ENCODE data around the gene PREX1. TPM values are rescaled to one million over a fixed set of nuclear protein-coding genes. Genes with fewer than 3 reads are reported as not detected.
"Not testable (repeated sequence)": the region's sequence is repeated elsewhere in the genome, so short reads cannot be mapped to it uniquely, and the experiment has no call there.

The PREX1 gene
- total RNA-seq, 1 donor from 2014 or later = 80.3 TPM

DNA sequence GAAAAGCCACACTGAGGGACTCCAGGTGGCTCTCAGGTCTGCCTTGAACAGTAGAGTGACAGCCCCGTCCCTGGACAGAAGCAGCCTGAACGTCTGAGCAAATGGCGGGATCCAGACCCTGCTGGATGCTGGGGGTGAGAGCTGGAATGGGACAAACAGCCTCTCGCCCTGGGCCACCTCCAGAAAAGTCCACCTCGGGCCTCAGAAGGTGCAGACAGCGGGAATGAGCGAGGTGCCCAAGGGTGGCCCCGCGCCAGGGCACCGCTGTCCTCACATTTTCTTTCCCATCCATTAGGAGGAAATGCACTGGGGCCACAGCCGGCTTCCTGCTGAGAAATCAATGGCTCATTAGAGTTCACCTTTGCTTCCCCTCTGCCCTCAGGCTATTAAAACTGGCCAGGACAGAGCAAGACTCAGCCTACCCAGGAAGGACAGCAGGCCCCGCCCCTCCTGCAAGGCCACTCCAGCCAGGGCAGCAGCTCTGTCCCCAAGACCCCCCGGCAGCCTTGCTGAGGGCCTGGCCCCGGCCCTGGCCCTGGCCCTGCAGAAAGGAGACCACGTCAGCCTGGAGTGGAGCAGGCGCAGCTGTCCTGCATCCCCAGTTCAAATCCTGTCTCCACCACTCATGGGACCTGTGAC is 229.4 kb downstream of the PREX1 start:
- H3K4me1 Mint-ChIP-seq (ENCODE audit: low read depth); H3K9me3 Mint-ChIP-seq; H3K27ac Mint-ChIP-seq; H3K36me3 Mint-ChIP-seq (ENCODE audit: low read depth); intact Hi-C loops (cut with micrococcal nuclease); DNase-seq (ENCODE audit: low spot score); H3K27me3 Mint-ChIP-seq (ENCODE audit: low read depth); H3K4me3 Mint-ChIP-seq (ENCODE audit: low read depth): not testable (repeated sequence)

DNA sequence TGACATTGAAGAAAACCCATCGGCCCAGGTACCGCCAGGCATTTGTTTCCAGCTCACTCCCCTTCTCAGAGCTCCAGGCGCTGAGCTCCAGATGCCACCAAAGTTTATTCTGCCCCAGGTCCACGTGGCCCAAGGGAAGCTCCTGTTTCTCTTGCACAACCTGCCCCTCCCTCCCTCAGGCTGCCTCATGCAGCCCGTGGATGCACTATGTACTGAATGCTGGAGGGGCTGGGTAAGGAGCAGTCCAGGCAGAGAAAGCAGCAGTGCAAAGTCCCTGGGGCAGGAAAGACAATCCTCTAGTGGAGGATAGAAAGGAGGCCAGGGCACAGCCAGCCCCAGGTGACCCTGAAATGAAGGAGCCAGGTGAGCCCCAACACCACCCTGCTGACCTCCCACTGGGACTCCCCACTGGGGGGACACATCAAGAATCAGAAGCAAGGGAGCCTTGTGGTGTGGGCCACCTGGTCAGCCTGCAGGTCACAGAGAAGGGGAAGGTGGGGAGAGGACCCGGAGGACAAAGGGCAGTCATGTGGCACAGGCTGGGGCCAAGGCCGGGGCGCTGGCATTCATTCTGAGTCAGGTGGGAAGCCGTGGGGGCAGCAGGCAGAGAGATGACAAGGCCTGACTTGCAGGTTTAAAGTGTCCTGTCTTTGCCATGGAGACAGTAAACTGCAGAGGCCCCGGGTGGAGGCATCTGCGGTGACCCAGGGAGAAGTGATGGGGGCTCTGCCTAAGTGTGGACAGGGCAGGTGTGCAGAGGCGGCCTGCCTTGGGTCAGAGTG is 230.1 kb downstream of the PREX1 start:
- Mint-ChIP-seq H3K27me3 (ENCODE audit: low read depth) (peaks cover 2% of the 10 kb centered on the region), H3K4me3 (ENCODE audit: low read depth) (no peak overlapping the region), H3K36me3 (ENCODE audit: low read depth) (no peaks in the 10 kb centered on the region), H3K9me3 (no peaks in the 10 kb centered on the region), H3K4me1 (ENCODE audit: low read depth) (no peaks in the 10 kb centered on the region), H3K27ac (no peak overlapping the region)
- intact Hi-C loops (cut with micrococcal nuclease) = no loop called here
- no peak for DNase-seq (ENCODE audit: low spot score)

DNA sequence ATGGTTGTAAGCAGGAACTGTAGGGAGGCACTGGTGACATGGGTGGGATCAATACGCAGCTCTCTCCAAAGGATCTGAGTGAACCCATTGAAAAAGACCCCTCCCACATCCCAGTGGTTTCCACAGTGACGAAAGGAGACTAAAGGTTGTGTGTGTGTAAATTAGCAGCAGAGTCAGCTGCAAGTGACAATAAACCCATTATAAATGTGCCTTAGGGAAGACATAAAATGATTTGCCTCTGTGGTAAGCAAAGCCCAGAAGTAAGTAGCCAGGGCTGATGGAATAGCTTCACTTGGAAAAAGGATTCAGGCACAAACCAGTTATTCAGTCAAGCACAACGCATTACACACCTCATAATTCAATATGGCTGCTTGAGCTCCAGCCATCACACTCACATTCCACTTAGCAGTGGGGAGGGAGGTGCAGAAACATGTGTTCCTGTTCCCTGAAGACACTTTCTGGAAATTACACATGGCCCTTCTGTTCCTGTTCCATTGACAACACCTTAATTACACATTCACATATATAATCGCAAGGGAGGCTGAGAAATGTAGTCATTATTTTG is 231.4 kb downstream of the PREX1 start:
- Mint-ChIP-seq H3K27me3 (ENCODE audit: low read depth) (peaks cover under 1% of the 10 kb centered on the region), H3K27ac (no peak overlapping the region), H3K4me3 (ENCODE audit: low read depth) (no peak overlapping the region), H3K4me1 (ENCODE audit: low read depth) (no peaks in the 10 kb centered on the region), H3K36me3 (ENCODE audit: low read depth) (no peaks in the 10 kb centered on the region), H3K9me3 (no peaks in the 10 kb centered on the region)
- DNase-seq (ENCODE audit: low spot score) = no peak
- intact Hi-C loops (cut with micrococcal nuclease) = no loop called here

DNA sequence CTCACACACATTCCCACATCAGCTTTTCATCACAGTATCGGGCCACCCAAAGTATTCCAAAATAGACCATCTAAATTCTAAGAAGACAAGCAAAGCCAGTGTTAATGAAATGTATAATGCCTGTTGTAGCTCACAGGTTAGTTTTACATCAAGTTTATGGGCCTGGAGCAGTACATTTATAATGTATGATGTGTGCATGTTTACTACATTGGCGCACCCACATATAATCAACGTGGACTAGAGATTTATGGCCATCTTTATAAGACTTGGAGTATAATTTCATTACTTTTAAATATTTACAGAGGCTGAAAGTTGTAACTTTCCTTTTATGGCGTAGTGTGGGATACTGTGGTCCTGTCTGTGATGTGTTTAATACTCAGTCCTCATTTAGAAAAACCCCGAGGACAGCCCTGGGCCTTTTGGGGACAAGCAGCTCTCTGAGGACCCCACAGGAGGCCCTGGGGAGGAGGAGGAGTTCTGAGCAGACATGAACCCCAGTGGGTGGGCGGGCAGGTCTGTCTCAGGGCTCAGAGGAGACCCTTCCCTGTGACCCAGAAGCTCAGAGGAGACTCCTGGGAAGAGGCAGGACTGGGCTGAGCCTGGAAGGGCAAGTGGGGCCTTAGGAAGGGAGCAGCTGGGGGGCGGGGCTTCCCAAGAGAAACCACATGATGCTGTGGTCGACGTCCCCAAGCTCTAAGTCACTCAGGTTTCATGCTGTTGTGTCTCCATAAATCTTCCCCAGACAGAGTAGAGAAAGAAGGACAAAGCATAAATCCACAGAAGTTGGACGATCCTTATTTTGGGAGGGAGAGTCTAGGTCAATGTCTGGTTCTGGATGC is 232.1 kb downstream of the PREX1 start:
- Mint-ChIP-seq H3K4me3 (ENCODE audit: low read depth) (no peak overlapping the region), H3K4me1 (ENCODE audit: low read depth) (no peaks in the 10 kb centered on the region), H3K36me3 (ENCODE audit: low read depth) (no peaks in the 10 kb centered on the region), H3K9me3 (no peaks in the 10 kb centered on the region), H3K27me3 (ENCODE audit: low read depth) (no peaks in the 10 kb centered on the region), H3K27ac (no peak overlapping the region)
- intact Hi-C loops (cut with micrococcal nuclease) = no loop called here
- no peak for DNase-seq (ENCODE audit: low spot score)

DNA sequence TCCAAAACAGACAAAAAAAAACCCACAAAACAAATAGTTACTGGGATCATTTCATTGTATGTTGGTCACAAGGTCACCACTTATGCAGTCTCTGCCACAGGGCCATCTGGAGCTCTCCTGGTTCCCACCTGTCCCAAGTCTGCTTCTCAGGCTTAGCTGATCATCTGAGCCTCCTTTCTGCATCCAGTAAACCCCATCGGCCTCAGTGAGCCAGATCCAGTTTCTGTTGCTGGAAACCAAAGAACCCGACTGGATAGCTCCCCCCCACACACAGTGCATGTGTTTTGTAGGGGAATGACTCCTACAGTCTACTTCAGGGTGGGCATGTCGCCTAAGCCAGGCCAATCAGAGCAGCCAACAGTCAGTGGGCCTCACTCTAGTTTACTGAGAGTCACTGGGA is 233.3 kb downstream of the PREX1 start:
- no peak for DNase-seq (ENCODE audit: low spot score)
- Mint-ChIP-seq H3K36me3 (ENCODE audit: low read depth) (no peaks in the 10 kb centered on the region), H3K9me3 (no peaks in the 10 kb centered on the region), H3K4me3 (ENCODE audit: low read depth) (no peak overlapping the region), H3K27ac (no peak overlapping the region), H3K4me1 (ENCODE audit: low read depth) (no peaks in the 10 kb centered on the region), H3K27me3 (ENCODE audit: low read depth) (no peaks in the 10 kb centered on the region)
- intact Hi-C loops (cut with micrococcal nuclease) = no loop called here

DNA sequence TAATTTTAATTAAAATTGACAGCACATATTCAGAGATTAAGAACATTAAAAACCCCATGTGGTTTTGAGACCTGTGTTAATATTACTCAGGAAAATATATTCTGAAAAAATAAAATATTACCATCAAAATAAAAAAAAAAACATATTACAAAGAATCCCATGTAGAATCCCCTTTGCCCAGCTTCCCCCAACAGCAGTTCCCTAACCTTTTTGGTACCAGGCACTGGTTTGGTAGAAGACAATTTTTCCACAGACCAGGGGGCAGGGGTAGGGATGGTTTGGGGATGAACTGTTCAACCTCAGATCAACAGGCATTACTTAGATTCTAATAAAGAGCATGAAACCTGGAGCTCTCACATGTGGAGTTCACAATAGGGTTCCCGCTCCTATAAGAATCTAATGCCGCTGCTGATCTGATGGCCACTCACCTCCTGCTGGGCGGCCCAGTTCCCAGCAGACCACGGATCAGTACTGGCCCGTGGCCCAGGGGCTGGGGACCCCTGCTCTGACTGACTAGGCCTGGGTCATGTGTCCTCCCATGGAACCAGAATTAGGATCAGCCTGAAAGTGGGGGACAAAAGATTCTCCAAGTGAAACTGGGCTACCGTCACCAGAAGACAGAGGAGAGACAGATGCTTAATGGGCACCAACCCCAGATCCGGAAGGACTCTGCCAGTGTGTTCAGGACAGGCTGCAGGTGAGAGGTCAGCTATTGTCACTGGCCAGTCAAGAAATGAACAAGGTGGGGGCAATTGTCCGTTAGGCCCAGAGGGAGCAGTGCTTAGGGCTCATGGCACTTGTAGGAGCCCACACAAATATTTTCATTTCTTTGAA is 235.5 kb downstream of the PREX1 start:
- H3K9me3 Mint-ChIP-seq = no peaks in the 10 kb centered on the region
- intact Hi-C loops (cut with micrococcal nuclease) = no loop called here
- DNase-seq (ENCODE audit: low spot score) = no peak
- H3K27ac Mint-ChIP-seq = no peak overlapping the region
- no peaks in the 10 kb centered on the region for H3K36me3 Mint-ChIP-seq (ENCODE audit: low read depth)
- no peak overlapping the region for H3K4me3 Mint-ChIP-seq (ENCODE audit: low read depth)
- no peaks in the 10 kb centered on the region for H3K4me1 Mint-ChIP-seq (ENCODE audit: low read depth)
- no peaks in the 10 kb centered on the region for H3K27me3 Mint-ChIP-seq (ENCODE audit: low read depth)

DNA sequence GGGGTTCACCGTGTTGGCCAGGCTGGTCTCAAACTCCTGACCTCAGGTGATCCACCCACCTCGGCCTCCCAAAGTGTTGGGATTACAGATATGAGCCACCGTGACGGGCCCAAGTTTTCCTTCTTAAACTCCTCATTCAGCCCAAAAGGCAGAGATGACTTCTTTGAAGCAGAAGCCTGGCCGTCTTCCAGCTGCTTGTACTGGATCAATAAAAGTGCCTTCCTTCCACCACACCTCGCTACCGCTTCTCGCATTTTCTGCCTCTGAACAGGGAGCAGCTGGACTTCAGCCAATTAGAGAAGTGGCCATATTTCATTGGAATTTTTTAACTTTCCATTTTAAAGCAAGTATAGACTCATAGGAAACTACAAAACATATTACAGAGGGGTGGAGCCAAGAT is 241.1 kb downstream of the PREX1 start:
- H3K9me3 Mint-ChIP-seq = no peaks in the 10 kb centered on the region
- H3K36me3 Mint-ChIP-seq (ENCODE audit: low read depth) = no peaks in the 10 kb centered on the region
- H3K27me3 Mint-ChIP-seq (ENCODE audit: low read depth) = no peaks in the 10 kb centered on the region
- no peaks in the 10 kb centered on the region for H3K4me1 Mint-ChIP-seq (ENCODE audit: low read depth)
- DNase-seq (ENCODE audit: low spot score) = no peak
- intact Hi-C loops (cut with micrococcal nuclease) = no loop called here
- H3K27ac Mint-ChIP-seq = no peak overlapping the region
- no peak overlapping the region for H3K4me3 Mint-ChIP-seq (ENCODE audit: low read depth)

DNA sequence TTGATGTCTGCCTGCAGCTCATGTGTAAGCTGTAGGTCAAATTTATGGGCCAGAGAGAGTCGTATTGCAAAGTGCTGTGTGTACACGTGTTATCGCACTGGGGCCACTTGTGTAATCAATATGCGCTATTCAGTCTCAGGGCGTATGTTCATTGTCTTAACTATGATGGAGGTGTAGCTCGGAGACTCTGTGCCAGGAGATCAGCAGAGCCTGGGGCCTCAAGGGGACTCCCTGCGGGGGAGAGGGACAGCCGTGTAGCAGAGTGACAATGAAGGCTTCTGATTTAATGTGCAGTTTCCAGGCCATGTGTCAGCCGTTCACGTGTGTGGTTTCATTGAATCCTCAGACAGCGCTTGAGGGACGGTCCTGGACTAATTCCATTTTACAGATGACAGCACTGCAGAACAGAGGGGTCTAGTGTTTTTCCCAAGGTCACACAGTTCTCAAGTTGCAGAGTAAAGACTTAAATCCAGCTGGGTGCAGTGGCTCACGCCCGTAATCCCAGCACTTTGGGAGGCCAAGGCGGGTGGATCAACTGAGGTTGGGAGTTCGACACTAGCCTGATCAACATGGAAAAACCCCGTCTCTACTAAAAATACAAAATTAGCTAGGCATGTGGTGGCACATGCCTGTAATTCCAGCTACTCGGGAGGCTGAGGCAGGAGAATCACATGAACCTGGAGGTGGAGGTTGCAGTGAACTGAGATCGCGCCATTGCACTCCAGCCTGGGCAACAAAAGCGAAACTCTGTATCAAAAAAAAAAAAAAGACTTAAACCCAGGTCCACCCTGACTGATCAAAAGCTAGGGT is 242.5 kb downstream of the PREX1 start:
- H3K9me3 Mint-ChIP-seq = no peaks in the 10 kb centered on the region
- H3K4me3 Mint-ChIP-seq (ENCODE audit: low read depth) = no peak overlapping the region
- intact Hi-C loops (cut with micrococcal nuclease) = no loop called here
- no peak for DNase-seq (ENCODE audit: low spot score)
- no peak overlapping the region for H3K27ac Mint-ChIP-seq
- H3K4me1 Mint-ChIP-seq (ENCODE audit: low read depth) = no peaks in the 10 kb centered on the region
- no peaks in the 10 kb centered on the region for H3K36me3 Mint-ChIP-seq (ENCODE audit: low read depth)
- no peaks in the 10 kb centered on the region for H3K27me3 Mint-ChIP-seq (ENCODE audit: low read depth)

DNA sequence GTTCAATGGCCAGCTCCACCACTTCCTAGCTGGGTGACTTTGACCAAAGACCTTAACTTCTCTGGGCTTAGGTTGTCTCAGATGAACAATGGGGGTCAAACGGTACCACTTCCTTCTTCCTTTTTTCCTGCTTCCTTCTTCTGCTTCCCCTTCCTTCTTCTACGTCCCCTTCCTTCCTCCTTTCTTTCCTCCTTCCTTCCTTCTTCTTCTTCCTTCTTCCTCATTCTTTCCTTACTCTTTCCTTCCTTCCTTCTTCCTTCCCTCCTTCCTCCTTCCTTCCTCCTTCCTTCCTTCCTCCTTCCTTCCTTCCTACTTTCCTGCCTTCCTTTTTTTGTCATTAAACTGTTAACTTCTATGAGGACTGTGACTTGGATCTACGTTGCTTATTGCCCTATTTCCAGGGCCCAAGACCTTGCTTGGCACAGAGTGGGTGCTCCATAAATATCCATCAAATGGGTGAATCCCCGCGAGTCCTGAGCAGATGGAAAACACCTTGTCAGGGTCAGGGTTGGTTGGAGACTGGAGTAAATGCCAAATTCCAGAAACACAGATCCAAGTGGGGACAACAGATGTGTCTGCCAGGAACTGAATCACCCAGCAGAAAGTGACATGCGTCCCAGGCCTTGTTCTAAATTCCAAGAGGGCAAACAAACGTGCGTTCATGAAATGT is 243.3 kb downstream of the PREX1 start:
- H3K4me3 Mint-ChIP-seq (ENCODE audit: low read depth) = no peak overlapping the region
- H3K27ac Mint-ChIP-seq = no peak overlapping the region
- intact Hi-C loops (cut with micrococcal nuclease) = no loop called here
- no peaks in the 10 kb centered on the region for H3K9me3 Mint-ChIP-seq
- no peak for DNase-seq (ENCODE audit: low spot score)
- no peaks in the 10 kb centered on the region for H3K4me1 Mint-ChIP-seq (ENCODE audit: low read depth)
- no peaks in the 10 kb centered on the region for H3K27me3 Mint-ChIP-seq (ENCODE audit: low read depth)
- H3K36me3 Mint-ChIP-seq (ENCODE audit: low read depth) = no peaks in the 10 kb centered on the region

DNA sequence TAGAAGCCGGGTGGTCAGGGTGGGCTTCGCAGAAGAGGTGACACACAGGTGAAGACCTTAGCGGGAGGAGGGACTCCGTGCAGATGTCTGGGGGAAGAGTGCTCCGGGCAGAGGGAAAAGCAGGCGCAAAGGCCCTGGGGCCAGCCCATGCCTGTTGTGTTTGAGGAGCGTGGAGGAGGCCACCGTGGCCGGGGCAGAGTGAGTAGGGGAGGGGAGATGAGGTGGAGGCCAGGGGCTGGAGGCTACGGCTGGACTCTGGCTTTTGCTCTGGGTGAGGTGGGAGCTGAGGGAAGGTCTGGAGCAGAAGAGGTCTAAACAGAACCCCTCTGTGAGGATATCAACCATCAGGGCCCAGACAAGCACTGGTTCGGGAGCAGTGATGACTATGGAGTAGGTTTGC is 244.0 kb downstream of the PREX1 start:
- no peaks in the 10 kb centered on the region for H3K9me3 Mint-ChIP-seq
- intact Hi-C loops (cut with micrococcal nuclease) = no loop called here
- no peak for DNase-seq (ENCODE audit: low spot score)
- no peaks in the 10 kb centered on the region for H3K36me3 Mint-ChIP-seq (ENCODE audit: low read depth)
- no peaks in the 10 kb centered on the region for H3K27me3 Mint-ChIP-seq (ENCODE audit: low read depth)
- H3K4me3 Mint-ChIP-seq (ENCODE audit: low read depth) = no peak overlapping the region
- no peaks in the 10 kb centered on the region for H3K4me1 Mint-ChIP-seq (ENCODE audit: low read depth)
- no peak overlapping the region for H3K27ac Mint-ChIP-seq

DNA sequence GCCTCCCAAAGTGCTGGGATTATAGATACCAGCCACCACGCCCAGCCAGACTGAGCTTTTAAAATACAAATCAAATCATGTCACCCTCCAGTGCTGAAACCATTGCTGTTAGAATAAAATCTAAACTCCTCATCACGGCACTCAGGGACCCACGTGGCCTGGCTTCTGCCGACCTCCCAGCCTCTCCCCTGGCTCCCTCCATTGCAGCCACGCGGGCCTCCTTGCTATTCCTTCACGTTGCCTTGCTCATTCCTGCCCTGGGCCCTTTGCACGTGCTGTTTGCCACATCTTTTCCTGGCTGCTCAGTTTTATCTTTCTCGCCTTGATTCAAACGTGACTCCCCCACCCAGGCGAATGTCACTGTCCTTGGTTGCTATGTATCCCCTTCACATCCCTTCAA is 244.6 kb downstream of the PREX1 start:
- Mint-ChIP-seq H3K27me3 (ENCODE audit: low read depth) (no peaks in the 10 kb centered on the region), H3K27ac (no peak overlapping the region), H3K36me3 (ENCODE audit: low read depth) (no peaks in the 10 kb centered on the region), H3K9me3 (no peaks in the 10 kb centered on the region), H3K4me3 (ENCODE audit: low read depth) (no peak overlapping the region), H3K4me1 (ENCODE audit: low read depth) (no peaks in the 10 kb centered on the region)
- DNase-seq (ENCODE audit: low spot score) = no peak
- intact Hi-C loops (cut with micrococcal nuclease) = no loop called here

All from activated T-helper 2 cell treated with anti-CD3 and anti-CD28 coated beads, Interferon-gamma antibody, Interleukin-2, Interleukin-4, amounts not matched to agents 10 μg/mL and 5 μg/mL and 100 μg/mL, durations not matched to agents 14 hours and 24 hours and 36 hours (primary cell).